ENCODE results near the gene DAG1. TPM values are rescaled to one million over a fixed set of nuclear protein-coding genes. Genes with fewer than 3 reads are reported as not detected.

DAG1 gene
- total and polyA plus RNA-seq, 2 experiments from 2014 or later, result 29.9 to 152 TPM

- TF ChIP-seq REST (IDR thresholded peaks at IDR 0.05; ENCODE audit: unreplicated experiment) (no peak), EZH2phosphoT487 (IDR thresholded peaks at IDR 0.05; ENCODE audit: unreplicated experiment) (no peak), EZH2 (IDR thresholded peaks at IDR 0.05; ENCODE audit: low read depth, unreplicated experiment) (no peak), NANOG (IDR thresholded peaks at IDR 0.05; ENCODE audit: borderline replicate concordance) (no peak), ZNF331 (CRISPR knock-in tag; IDR thresholded peaks at IDR 0.05; ENCODE audit: low read depth) (no peak)
Observed at GRCh38 chr3:49582177-49582576, 112.1 kb downstream of the DAG1 start (continued).

Small RNAs within 50 kb of the gene (small RNA-seq; reads per million reads assigned to genes)
- gene RNA5SP130 (ENCODE audit: low replicate concordance), result not detected

Other genes starting within 250 kb of the DAG1 start
- gene C3orf62, start 193.0 kb upstream of the DAG1 start, total RNA-seq (2014; rRNA removed; shearing (Covaris generic)), result 2.4 and 5.4 TPM in 2 replicates
- 1.6 and 3.3 TPM in 2 replicates for gene C3orf62, start 193.0 kb upstream of the DAG1 start, polyA plus RNA-seq (2016; fragmentation: Nextera tagmentation; extraction: Ambion mirVana)
- gene USP4, start 130.2 kb upstream of the DAG1 start, total RNA-seq (2014; rRNA removed; shearing (Covaris generic)), result 13.3 and 16.9 TPM in 2 replicates
- 20.3 and 27.8 TPM in 2 replicates for gene USP4, start 130.2 kb upstream of the DAG1 start, polyA plus RNA-seq (2016; fragmentation: Nextera tagmentation; extraction: Ambion mirVana)
- 228 and 247 TPM in 2 replicates for gene GPX1, start 111.9 kb upstream of the DAG1 start, total RNA-seq (2014; rRNA removed; shearing (Covaris generic))
- 394 and 404 TPM in 2 replicates for gene GPX1, start 111.9 kb upstream of the DAG1 start, polyA plus RNA-seq (2016; fragmentation: Nextera tagmentation; extraction: Ambion mirVana)
- gene RHOA, start 58.3 kb upstream of the DAG1 start, total RNA-seq (2014; rRNA removed; shearing (Covaris generic)), result 373 and 421 TPM in 2 replicates
- gene RHOA, start 58.3 kb upstream of the DAG1 start, polyA plus RNA-seq (2016; fragmentation: Nextera tagmentation; extraction: Ambion mirVana), result 234 and 248 TPM in 2 replicates
- gene TCTA, start 57.8 kb upstream of the DAG1 start, total RNA-seq (2014; rRNA removed; shearing (Covaris generic)), result 5.0 and 9.7 TPM in 2 replicates
- gene TCTA, start 57.8 kb upstream of the DAG1 start, polyA plus RNA-seq (2016; fragmentation: Nextera tagmentation; extraction: Ambion mirVana), result 3.9 and 4.0 TPM in 2 replicates
- 32.8 and 39.9 TPM in 2 replicates for gene AMT, start 47.8 kb upstream of the DAG1 start, total RNA-seq (2014; rRNA removed; shearing (Covaris generic))
- gene AMT, start 47.8 kb upstream of the DAG1 start, polyA plus RNA-seq (2016; fragmentation: Nextera tagmentation; extraction: Ambion mirVana), result 34.1 and 35.6 TPM in 2 replicates
- gene NICN1, start 40.9 kb upstream of the DAG1 start, total RNA-seq (2014; rRNA removed; shearing (Covaris generic)), result 5.9 and 7.3 TPM in 2 replicates
- 2.8 and 4.2 TPM in 2 replicates for gene NICN1, start 40.9 kb upstream of the DAG1 start, polyA plus RNA-seq (2016; fragmentation: Nextera tagmentation; extraction: Ambion mirVana)
- gene BSN, start 84.2 kb downstream of the DAG1 start, total RNA-seq (2014; rRNA removed; shearing (Covaris generic)), result 5.1 and 5.4 TPM in 2 replicates
- 0.38 and 0.50 TPM in 2 replicates for gene BSN, start 84.2 kb downstream of the DAG1 start, polyA plus RNA-seq (2016; fragmentation: Nextera tagmentation; extraction: Ambion mirVana)
- gene APEH, start 204.1 kb downstream of the DAG1 start, total RNA-seq (2014; rRNA removed; shearing (Covaris generic)), result 202 and 264 TPM in 2 replicates
- 170 and 178 TPM in 2 replicates for gene APEH, start 204.1 kb downstream of the DAG1 start, polyA plus RNA-seq (2016; fragmentation: Nextera tagmentation; extraction: Ambion mirVana)
- gene MST1, start 219.2 kb downstream of the DAG1 start, total RNA-seq (2014; rRNA removed; shearing (Covaris generic)), result 8.7 and 11.1 TPM in 2 replicates
- 5.0 and 5.9 TPM in 2 replicates for gene MST1, start 219.2 kb downstream of the DAG1 start, polyA plus RNA-seq (2016; fragmentation: Nextera tagmentation; extraction: Ambion mirVana)
- gene RNF123, start 219.3 kb downstream of the DAG1 start, total RNA-seq (2014; rRNA removed; shearing (Covaris generic)), result 24.4 and 32.5 TPM in 2 replicates
- 13.2 and 14.6 TPM in 2 replicates for gene RNF123, start 219.3 kb downstream of the DAG1 start, polyA plus RNA-seq (2016; fragmentation: Nextera tagmentation; extraction: Ambion mirVana)
- 8.2 and 10.4 TPM in 2 replicates for gene AMIGO3, start 249.4 kb downstream of the DAG1 start, total RNA-seq (2014; rRNA removed; shearing (Covaris generic))
- gene AMIGO3, start 249.4 kb downstream of the DAG1 start, polyA plus RNA-seq (2016; fragmentation: Nextera tagmentation; extraction: Ambion mirVana), result 2.9 and 3.5 TPM in 2 replicates